Ovary (tissue), 3 donors: ENCODE measurements around the gene ICOSLG.
"Not testable (repeated sequence)": the region's sequence is repeated elsewhere in the genome, so short reads cannot be mapped to it uniquely, and the experiment has no call there.

ENCODE experiments used
- EP300 ChIP-seq: sonication (generic); formaldehyde crosslinking; IDR thresholded peaks from one replicate; pipeline ENCODE4 v1.6.1; 2017; ENCODE audit warnings: antibody characterized with exemption
- POLR2A ChIP-seq: fragments of 450-650 bp; IDR thresholded peaks from one replicate; pipeline ENCODE4 v1.6.1; 2017; ENCODE audit warnings: antibody characterized with exemption, mild to moderate bottlenecking, moderate library complexity
- TF ChIP-seq, protein P1 (sequence below), 3 donors: fragments of 450-650 bp in 2 of 3; fragments of 200-600 bp in 1 of 3; IDR thresholded peaks; one replicate each; pipeline versions ENCODE4 v1.5.1 to v1.8.0; 2016 to 2022; ENCODE audit warnings: antibody characterized with exemption in 3 of 3, mild to moderate bottlenecking in 1 of 3
- donor health status: DM: no; HTN: no; CAD: no.

DNA sequence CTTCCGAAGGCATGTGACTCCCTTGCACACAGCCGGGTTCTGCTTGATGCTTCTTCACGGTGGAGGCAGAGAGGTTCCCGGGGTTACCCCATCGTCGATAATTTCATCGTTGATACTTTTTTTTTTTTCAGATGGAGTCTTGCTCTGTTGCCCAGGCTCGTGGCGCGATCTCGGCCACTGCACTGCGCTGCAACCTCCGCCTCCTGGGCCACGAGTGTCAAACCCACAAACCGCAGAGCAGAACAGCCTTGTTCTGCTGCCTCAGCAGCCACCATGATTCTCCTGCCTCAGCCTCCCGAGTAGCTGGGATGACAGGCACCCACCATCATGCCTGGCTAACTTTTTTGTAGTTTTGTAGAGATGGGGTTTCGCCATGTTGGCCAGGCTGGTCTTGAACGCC lies 20.1 kb downstream of the ICOSLG start:
- TF ChIP-seq, protein P1, sequence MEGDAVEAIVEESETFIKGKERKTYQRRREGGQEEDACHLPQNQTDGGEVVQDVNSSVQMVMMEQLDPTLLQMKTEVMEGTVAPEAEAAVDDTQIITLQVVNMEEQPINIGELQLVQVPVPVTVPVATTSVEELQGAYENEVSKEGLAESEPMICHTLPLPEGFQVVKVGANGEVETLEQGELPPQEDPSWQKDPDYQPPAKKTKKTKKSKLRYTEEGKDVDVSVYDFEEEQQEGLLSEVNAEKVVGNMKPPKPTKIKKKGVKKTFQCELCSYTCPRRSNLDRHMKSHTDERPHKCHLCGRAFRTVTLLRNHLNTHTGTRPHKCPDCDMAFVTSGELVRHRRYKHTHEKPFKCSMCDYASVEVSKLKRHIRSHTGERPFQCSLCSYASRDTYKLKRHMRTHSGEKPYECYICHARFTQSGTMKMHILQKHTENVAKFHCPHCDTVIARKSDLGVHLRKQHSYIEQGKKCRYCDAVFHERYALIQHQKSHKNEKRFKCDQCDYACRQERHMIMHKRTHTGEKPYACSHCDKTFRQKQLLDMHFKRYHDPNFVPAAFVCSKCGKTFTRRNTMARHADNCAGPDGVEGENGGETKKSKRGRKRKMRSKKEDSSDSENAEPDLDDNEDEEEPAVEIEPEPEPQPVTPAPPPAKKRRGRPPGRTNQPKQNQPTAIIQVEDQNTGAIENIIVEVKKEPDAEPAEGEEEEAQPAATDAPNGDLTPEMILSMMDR (IDR thresholded peaks at IDR 0.05): not testable (repeated sequence)
- TF ChIP-seq POLR2A, EP300: not testable (repeated sequence)
